Measurements from ENCODE around the gene PLB1.

PLB1 gene

GRCh38 chr2:28495551-28496250, at the start of gene PLB1:
Gene PLB1, plus strand, starts transcription at chr2:28496060. Its CDS starts 55 bp downstream, at chr2:28496115.
- DNase-seq (ENCODE audit: low read depth) = no peak

GRCh38 chr2:28446531-28446930, 49.3 kb upstream of the PLB1 start:
- no peak for DNase-seq (ENCODE audit: low read depth)

GRCh38 chr2:28447086-28447485, 48.8 kb upstream of the PLB1 start:
- no peak for DNase-seq (ENCODE audit: low read depth)

GRCh38 chr2:28447943-28448792, 47.7 kb upstream of the PLB1 start:
- no peak for DNase-seq (ENCODE audit: low read depth)

GRCh38 chr2:28448793-28449100, 47.1 kb upstream of the PLB1 start:
- DNase-seq (ENCODE audit: low read depth) = no peak

GRCh38 chr2:28449126-28449487, 46.8 kb upstream of the PLB1 start:
- DNase-seq (ENCODE audit: low read depth) = no peak

- peak; percentile 73 for DNase-seq (ENCODE audit: low read depth)
These were observed 46.1 kb upstream of the PLB1 start for GRCh38 chr2:28449488-28450395.

- no peak for DNase-seq (ENCODE audit: low read depth)
These were observed 44.8 kb upstream of the PLB1 start for GRCh38 chr2:28450901-28451565.

GRCh38 chr2:28451793-28452533, 43.9 kb upstream of the PLB1 start:
- no peak for DNase-seq (ENCODE audit: low read depth)

- peak; percentile 70 for DNase-seq (ENCODE audit: low read depth)
These were observed 43.3 kb upstream of the PLB1 start for GRCh38 chr2:28452534-28453081.

- DNase-seq (ENCODE audit: low read depth) = no peak
These were observed 42.5 kb upstream of the PLB1 start for GRCh38 chr2:28453396-28453795.

GRCh38 chr2:28454016-28454930, 41.6 kb upstream of the PLB1 start:
- no peak for DNase-seq (ENCODE audit: low read depth)

- DNase-seq (ENCODE audit: low read depth) = no peak
These were observed 38.6 kb upstream of the PLB1 start for GRCh38 chr2:28457237-28457636.

GRCh38 chr2:28461056-28461455, 34.8 kb upstream of the PLB1 start:
- DNase-seq (ENCODE audit: low read depth) = no peak

- no peak for DNase-seq (ENCODE audit: low read depth)
These were observed 33.7 kb upstream of the PLB1 start for GRCh38 chr2:28462122-28462521.

GRCh38 chr2:28463211-28463816, 32.5 kb upstream of the PLB1 start:
- DNase-seq (ENCODE audit: low read depth) = no peak

GRCh38 chr2:28463893-28464292, 32.0 kb upstream of the PLB1 start:
- DNase-seq (ENCODE audit: low read depth) = no peak

GRCh38 chr2:28465148-28465885, 30.5 kb upstream of the PLB1 start:
- no peak for DNase-seq (ENCODE audit: low read depth)

- DNase-seq (ENCODE audit: low read depth) = no peak
These were observed 26.6 kb upstream of the PLB1 start for GRCh38 chr2:28469304-28469703.

Measured in activated T-helper 9 cell treated with anti-CD3 and anti-CD28 coated beads, Interleukin-2, amount 50 U/mL, for 16 hours (primary cell).